HG03378 (cell line): Measurements from ENCODE around the gene CRACR2A.
A peak's percentile ranks its signal among the peaks of the same experiment; 100 is the strongest.

Experiments
- ATAC-seq: cut with Tn5 transposase; IDR thresholded peaks from one replicate; pipeline ENCODE4 v1.9.1; 2021; ENCODE audit warnings: mild to moderate bottlenecking, moderate library complexity; ENCODE audit not compliant: unreplicated experiment

The CRACR2A gene

GRCh38 chr12:3752096-3752709 lies 706 bp downstream of the CRACR2A start:
- peak; percentile 56 for ATAC-seq

- no peak for ATAC-seq
These were observed 1.5 kb downstream of the CRACR2A start for GRCh38 chr12:3751151-3752095.

DNA sequence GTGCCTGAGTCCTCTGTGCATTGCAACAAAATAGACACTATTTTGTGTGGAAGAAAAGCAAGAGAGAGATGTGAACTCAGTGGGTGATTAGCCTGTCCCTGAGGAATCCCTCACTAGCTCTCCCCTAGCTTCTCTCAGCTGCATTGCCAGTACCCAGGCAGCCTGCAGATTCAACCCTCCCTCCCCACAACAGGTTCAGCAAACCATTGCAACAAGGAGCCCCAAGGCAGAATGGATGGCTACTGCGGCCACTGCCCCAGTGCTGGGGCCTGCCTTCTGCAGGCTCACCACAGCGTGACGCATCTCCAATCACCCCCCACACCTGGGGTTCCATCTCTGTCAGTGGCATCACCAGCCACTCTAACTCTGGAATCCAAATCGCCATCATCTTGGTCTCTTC lies 2.3 kb downstream of the CRACR2A start:
- ATAC-seq = no peak

DNA sequence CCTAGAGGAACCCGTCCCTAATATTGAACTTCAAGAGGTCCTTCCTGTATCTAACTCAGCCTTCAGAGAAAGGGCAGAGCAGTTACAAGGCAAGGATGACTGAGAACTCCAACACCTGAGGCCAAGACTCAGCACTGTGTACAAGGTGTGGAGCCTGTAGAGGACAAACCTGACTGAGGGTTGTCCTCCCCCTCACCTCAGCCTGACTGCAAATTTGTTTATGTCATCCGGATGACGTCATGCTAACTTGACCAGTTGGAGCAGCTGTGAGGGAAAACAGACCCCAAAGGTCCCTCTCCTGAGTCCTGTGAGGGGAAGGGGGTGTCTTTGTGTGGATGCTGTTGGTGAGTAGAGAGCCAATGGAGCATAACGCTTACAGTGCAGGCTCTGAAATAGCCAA lies 4.3 kb downstream of the CRACR2A start:
- ATAC-seq = no peak

- no peak for ATAC-seq
These were observed 4.8 kb downstream of the CRACR2A start for GRCh38 chr12:3747976-3748619.

DNA sequence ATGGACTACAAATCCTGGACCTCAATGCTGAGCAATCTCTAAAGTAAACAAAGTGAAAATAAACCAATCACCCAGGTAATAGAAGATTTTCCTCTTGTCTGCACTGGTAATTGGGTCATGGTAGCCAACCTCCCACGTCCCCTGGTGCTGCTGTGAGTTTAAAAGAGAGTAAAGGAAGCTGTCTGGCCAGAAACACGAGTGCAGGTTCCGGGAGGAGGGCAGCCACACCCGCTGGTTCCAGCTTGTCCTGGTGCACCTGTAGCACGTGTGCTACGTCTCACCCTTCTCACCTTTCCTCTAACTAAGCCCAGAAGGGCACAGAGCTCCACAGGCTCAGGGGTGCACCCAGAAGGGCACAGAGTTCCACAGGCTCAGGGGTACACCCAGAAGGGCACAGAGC lies 5.4 kb downstream of the CRACR2A start:
- ATAC-seq = no peak

DNA sequence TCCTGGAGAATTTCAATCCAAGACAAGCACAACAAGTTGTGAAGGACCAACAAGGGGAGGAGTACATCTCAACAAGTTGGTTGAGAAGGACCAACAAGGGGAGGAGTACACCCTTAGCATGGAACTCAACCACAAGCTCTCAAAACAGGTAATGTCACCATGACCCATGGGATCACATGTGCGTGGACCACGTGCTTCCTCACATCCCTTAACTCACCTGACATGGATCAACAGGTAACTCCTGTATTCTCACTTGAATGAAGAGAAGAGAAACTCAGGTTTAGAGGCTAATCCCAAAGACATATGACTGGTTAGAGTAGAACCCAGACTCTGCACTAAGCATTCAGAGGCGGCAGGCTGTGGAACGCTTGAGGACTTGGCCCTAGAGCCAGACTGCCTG lies 6.2 kb downstream of the CRACR2A start:
- ATAC-seq = no peak

GRCh38 chr12:3745152-3745551 lies 7.8 kb downstream of the CRACR2A start:
- ATAC-seq = no peak

GRCh38 chr12:3744229-3744901 lies 8.5 kb downstream of the CRACR2A start:
- no peak for ATAC-seq

- no peak for ATAC-seq
These were observed 9.1 kb downstream of the CRACR2A start for GRCh38 chr12:3743803-3744202.

DNA sequence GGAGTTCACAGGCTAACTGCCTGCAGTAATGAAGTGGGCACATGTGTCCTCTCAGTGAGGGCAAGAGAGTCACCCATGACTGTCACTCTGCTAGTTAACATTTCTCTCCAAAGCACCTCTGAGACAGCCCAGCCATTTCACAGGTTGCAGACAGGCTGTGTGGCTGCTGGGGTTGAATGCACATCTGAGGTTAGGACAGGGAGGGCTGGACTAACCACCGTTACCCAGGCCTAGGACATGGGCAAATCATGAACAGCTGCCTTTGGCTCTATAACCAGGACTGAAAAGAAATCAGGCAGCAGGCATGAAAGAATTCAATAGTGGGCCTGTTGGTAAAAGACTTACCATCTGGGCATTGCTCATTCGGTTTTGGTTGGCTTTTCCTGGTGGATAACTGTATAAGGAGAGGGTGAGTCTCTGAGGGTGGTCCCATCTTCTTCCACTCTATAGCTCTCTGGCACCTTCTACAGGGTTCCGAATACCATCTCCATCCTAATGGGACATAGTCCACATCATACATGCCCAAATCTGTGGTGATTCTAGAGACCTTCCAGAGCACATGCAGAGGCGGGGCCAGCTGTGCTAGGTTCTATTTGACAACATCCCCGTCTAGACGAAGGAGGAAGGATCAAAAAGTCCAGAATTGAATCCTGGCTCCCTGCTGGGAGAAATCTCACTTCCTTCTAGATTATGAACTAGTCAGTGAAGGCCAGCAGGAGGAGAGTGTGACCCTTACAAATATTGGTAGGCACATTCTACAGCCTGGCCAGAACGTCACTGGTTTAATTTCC lies 10.8 kb downstream of the CRACR2A start:
- no peak for ATAC-seq

DNA sequence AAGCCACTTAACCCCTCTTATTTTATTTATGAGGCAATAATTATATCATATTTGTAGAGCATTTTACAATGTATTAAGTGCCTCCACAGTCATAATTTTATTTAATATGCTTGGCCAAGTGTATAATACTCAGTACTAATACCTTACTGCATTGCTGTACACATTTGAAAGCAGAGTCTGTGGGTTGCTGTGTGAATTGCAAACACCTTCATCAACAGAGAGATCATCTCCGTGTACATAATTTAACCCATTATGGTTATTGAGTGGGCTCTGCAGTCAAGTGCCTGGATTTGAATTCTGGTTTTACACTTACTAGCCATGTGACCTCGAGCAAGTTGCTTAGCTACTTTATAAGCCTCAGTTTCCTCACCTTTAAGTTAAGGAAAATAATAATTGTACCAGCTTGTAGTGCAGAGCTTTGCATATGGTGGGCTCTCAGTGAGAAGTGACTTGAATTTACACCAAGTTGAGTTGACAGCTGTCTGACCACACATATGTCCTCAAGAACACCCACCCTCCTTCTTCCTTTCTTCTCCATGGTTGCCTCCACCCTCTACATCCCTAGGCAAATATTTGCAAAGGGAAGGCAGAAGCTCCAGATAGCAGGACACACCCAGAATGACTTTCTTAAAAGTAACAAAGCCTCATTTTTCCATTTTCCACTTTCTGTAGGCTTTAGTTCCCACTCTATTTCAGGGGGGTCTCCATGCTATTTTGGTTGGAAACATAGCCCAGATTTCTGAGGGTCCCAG lies 12.3 kb downstream of the CRACR2A start:
- ATAC-seq = no peak

- ATAC-seq = no peak
These were observed 17.5 kb downstream of the CRACR2A start for GRCh38 chr12:3735432-3735831.

DNA sequence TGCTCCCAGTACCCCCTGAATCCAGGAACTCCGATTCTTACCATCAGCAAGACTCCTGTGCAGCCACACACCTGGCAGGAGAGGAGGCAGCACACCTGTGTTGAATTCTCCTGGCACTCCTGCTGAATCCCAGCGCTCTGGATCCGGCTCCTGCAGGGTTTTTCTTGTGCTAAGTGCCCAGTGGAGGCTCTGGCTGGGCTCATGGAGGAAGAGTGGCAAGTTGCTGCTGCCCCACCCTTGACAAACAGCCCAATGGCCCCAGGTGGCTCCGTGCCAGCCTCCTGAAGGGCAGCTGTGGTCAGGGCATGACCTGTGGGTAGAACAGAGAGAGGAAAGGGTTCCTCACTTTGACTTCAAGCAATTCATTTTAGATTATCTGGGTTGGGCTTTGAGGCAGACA lies 20.0 kb downstream of the CRACR2A start:
- ATAC-seq = no peak

GRCh38 chr12:3730111-3730510 lies 22.8 kb downstream of the CRACR2A start:
- no peak for ATAC-seq

GRCh38 chr12:3728686-3729085 lies 24.2 kb downstream of the CRACR2A start:
- ATAC-seq = peak; percentile 14

DNA sequence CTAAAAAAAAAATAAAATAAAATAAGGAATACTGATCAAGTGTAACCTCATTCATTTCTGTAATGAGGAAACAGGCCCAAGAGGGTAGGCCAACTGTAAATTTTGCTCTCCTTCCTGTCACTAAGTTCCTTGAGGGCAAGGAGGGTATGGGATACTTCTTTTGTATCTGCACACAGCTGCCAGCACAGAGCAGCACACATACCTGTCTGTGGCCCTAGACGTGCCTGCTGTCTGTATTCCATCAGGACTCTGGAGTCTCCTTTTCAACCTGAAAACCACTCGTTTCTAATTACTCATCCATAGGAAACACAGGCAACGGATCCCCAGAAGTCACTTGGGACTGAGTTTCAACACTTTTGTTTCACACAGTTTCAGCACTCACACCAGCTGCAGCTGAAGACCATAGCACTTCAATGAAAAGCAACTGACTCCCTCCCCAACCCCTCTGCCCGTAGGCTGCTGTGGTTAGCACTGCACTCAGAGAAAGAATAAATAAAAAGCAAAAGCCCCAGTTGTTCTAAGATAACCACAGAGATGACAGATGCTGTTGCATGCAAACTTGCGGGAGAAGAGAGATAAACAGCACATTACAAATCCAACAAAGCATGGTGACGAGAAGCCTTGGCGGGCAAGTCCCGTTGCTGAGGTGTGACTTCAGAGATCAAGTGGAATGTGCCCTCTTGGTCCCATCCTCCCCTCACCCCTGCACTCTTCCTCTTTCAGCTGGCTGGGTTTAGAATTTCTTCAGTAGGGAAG lies 24.9 kb downstream of the CRACR2A start:
- peak; percentile 79 for ATAC-seq

DNA sequence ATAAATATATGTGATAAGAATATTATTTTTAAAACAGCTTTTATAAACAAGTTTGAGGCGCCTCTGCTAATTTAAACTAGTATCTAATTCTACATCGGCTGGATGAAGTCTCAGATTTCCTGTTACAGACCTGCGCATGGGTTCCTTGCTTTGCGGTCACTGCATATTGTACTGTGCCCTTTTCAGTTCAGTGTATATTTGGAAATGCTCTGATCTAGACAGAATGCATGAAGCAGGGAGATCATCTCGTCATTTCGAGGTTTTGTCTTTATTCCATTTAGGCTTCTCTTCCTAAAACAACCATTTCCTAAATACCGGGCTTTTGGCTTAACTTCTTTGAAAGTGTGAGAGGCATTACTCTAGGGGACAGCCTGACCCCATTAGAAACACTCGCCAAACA lies 25.6 kb downstream of the CRACR2A start:
- no peak for ATAC-seq

GRCh38 chr12:3726456-3726855 lies 26.5 kb downstream of the CRACR2A start:
- ATAC-seq = no peak
